ENCODE measurements around the gene GPRC5B.

Gene GPRC5B

DNA sequence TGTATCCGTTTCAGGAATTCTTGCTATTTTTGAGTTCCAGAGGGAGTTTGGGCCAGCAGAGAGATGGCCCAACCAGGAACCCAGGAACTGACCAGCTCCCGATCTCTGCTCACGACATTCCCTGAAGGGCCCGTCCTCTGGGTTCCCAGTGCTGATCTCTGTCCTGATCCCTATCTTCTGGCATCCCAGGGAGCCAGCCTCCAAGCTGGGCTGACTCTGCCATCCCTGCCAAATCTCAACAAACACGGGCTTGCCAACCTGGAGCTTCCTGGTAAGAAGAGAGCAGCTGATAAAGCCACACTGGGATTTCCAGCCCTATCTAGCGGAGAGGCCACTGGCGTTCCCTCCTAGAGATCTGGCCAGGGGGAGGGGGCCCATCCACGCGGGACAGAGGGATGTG is 16.2 kb downstream of the GPRC5B start:
- FAIRE-seq = no peak

DNA sequence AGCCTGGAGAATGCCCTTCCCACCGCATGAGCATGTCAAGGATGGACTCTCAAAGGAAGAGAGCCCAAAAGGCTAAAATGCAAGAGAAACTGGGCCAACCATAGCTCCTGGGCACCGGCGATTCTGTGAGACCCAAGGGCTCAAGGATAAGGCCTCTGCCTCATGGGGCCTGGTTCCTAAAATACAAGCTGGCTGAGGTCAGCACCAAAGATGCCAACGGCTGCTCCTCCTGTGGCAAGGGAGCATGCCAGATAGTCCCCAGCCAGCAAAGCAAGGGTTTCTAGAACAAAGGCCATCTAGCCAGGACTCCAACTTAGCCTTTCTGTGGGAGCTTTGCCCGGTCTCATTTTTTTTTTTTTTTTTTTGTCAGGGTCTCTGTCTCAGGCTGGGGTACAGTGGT is 20.1 kb downstream of the GPRC5B start:
- FAIRE-seq = no peak

DNA sequence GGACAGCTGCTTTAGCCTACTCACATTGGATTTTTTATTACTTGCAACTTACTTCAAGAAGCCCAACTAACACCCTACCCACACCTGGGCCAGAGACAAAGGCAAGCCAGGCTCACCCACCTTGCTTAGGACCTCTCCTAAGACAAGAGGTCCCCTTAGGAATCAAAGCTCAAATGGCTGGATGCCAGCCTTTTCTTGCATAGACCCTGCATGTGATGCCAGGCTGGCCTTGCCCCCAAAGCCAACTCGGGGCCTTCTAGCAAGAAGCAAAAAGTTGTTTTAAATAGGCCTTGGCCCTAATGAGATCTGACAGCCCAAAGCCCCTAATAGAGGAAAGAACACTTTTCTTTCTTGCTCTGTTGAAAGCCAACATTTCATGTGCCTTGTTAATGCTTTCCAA is 20.7 kb downstream of the GPRC5B start:
- no peak for FAIRE-seq

DNA sequence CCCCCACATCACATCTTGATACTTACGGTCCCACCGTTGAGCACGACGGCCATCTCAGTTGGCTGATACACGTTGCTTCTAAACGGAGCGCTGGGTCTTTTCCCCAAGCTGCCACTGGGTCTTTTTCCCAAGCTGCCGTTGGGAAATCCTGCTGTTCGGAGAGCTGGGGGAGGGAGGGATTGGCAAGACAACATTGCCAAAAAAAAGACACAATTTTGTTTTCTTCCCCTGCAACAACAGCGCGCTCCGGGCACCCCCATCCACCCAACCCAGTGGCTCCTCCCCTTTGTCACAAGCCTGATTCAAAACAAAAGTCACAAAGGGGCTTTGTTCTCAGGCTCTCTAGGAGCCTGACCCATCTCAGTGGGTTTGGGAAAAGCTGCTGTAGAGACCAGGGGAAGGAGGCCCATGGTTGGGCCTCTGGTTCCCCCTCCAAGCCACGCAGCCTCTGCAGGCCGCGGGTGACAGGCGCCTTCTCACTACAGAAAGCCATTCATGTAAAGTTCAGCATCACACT is 22.8 kb downstream of the GPRC5B start:
- FAIRE-seq = no peak

DNA sequence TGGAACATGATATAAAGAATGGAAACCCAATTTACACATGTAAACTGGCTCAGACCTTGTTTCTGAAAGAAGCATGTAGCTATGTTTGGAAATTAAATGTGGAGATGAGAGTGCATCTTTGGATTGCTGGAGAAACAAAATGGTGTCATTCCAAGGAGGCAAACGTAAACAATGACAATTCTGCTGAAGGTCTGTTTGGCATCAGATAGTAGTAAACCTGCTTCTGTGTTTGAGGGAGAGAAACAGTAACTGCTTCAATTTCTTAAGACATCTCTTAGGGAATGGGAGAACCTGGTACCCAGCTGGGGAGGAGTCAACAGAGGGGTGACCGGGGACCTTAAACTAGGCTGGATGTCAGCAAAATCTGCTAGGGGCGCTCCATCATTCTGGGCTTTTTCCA is 23.5 kb downstream of the GPRC5B start:
- FAIRE-seq = no peak

DNA sequence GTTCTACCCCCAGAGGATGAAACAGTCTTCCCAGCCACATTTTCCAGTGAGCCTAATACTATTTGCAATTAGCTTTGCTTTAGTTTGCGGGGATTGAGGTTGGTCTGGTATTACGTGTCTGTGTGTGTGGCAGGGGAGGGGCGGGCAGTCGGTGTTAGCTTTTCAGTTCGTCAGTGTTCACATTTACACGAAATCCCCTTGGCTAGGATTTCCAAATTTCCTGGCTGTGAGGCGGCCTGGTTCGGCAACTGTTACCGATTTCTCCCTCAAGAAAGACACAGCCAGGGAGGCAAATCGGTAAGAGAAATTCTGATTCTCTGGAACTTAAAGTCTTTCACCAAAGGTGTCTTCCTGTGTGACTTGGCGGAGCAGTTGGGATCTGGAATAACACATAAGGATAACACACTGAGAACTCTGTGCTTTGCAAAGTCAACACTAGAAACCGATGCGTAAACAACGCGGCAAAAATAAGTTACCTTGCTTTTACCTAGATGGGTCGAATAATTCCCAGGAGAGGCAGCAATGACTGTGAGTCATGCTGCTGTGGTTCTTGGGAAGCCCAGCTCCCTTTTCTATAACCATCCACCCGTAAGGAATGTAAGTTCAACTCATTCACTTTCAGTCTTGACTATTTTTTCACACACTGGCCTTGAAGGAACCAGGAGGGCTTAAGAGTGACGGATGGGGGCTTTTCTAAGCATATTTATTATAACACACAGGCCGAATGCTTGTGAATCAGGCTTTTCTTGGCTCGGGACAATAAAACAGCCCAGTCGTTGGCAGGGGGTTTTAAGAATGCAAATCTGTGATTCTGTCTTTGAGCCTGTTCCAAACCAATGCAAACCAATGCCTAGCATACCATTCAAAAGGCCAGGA is 24.2 kb downstream of the GPRC5B start:
- no peak for FAIRE-seq

DNA sequence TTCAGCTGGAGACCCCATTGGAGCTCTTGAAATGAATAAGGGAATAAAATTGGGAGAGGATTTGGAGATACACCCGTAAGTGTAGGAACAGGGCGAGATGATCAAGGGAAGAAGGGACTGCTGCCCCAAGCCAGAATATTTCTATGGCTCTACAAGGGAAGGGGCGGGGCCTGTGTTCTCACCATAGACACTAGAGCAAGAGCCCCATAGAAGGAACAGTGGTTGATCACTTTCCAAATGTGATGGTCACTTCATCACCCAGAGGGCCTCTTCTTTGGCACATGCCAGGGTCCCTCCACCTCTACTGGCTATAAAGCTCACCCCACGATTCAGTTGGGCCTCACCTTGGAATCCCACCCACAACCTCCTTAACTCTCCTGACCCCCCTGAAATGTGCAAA is 25.0 kb downstream of the GPRC5B start:
- no peak for FAIRE-seq

DNA sequence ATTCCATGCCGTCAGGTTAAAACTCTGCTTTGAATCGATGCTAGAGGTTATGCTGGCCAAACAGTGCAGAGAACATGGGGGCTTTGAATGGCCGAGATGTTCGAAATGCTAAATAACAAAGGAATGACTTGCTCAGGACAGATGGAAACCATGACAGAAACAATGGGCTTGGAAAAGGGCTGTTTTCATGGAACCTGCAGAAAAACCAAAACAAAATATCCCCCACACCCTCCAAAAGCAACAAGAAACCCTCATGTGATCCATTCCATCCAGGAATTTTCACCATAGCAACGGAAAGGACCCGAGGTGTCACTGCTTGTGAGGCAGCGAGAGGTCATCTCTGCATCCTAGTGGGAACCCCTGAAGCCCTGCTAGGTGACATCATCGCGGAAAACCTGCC is 25.5 kb downstream of the GPRC5B start:
- FAIRE-seq = no peak

DNA sequence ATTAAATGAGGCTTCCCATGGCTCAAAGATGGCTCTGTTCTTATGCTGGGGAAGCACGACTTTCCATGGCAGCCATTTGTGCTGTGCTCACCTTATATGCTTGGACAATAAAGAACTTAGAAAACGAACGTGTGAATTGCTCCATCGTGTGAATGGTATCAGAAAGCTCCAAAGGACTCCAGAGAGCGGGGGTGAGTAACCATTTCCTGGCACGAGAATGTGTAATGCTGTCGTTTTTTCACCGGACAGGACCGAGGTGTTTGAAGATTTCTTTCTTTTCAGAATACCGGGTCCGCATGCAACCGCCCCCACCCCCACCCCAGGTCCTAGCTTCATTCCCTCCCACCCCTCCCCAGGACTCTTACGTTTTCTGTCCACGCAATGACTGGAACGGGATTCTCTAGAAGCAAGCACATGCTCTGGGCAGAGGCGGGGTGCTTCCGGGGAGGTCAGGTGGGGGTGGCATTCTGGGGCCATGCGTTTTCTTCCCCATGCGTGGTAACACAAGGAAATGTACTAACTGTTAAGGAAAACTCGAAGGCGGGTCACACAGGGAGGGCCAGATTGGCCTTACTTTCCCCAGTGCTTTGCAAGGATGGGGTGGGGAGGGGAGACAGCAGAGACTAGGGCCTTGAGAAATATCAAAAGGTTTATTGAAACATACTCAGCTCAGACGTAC is 26.2 kb downstream of the GPRC5B start:
- no peak for FAIRE-seq

DNA sequence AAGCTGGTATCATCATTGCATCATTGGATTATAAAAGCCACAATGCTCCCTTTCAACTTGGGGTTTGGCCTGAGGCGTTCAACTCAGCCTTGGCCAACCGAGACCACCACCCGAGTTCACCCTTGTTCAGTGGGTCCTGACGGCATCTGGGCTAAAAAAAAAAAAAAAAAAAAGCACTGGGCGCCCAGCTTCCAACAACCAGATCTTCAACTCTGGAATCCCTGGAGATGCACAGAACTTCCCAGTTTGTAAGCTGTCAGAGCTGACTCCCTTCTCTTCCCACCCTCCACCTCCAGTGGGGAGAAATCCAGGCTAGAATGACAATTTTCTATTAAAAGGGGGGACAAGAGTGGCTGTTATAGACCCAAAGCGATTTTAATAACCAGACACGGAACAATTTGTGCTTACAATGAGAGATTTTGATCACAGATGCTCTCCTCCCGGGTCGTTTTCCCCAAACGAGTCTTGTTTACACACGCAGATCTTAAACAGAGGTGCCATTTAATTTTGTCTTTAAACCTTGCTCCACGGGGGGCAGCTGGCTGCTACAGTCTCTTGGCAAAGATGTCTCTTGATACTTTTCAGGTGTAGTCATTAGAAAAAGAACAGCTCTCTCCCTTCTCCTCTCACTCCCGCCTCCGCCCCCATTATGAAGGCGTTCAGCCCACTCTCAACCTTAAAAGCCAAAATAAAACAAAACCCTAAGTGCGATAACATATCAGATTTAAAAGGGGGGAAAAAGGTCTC is 26.9 kb downstream of the GPRC5B start:
- FAIRE-seq = no peak

DNA sequence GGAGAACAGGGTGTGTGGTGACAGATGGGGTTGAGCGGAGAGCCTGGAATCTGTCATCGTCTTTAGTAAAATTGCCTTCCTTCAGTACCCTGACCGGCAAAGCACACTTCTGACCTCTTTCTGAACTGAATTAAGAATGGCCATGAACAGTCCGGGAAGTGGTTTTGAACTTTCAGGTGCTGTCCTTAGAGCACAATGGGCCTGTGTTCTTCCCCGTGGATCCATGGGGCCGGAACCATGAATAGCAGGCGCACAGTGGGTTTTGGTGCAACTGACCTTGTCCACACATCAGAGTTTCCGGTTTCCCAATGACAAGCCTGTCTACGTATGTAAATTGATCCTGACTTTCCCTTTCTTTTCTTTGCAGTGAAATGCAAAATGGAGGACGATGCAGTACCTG is 28.5 kb downstream of the GPRC5B start:
- no peak for FAIRE-seq

DNA sequence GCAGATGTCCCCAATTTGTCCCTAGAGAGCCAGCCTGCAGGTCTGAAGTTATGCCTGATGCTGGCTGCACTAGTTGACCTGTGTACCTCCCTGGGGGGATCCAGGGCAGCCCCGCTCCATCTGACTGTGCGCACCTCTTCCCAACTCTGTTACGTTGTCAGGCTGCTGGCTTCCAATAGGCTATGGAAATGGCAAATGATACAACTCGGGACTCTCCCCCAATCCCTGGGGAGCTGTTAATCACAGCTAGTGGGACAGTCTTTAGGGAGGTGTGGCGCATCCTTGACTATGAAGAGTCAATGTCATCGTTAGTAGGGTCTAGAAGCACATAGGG is 30.1 kb downstream of the GPRC5B start:
- no peak for FAIRE-seq

DNA sequence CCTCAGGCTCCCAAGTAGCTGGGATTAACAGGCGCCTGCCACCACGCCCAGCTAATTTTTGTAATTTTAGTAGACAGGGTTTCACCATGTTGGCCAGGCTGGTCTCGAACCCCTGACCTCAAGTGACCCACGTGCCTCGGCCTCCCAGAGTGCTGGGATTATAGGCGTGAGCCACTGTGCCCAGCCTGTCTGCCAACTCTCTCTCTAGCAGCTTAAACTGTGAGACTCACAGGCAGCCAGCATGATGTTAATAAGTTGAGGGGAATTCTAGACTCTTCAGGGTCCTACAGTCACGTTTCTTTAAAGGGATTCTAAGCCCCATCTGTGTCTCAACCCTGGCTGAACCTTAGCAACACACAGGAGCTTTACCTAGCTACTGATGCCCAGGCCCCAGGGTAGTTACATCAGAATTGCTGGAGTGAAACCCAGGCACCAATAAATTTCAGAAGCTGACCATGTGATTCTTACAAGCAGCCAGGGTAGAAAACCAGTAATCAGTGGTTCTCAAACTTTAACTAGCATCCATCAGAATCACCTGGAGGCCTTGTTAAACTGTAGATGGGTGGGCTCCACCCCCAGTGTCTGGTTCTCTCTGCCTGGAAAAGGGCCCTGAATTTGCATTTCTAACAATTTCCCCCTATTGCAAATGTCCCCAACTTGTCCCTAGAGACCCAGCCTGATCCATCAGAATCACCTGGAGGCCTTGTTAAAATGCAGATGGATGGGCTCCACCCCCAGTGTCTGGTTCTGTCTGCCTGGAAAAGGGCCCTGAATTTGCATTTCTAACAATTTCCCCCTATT is 30.7 kb downstream of the GPRC5B start:
- FAIRE-seq = no peak

DNA sequence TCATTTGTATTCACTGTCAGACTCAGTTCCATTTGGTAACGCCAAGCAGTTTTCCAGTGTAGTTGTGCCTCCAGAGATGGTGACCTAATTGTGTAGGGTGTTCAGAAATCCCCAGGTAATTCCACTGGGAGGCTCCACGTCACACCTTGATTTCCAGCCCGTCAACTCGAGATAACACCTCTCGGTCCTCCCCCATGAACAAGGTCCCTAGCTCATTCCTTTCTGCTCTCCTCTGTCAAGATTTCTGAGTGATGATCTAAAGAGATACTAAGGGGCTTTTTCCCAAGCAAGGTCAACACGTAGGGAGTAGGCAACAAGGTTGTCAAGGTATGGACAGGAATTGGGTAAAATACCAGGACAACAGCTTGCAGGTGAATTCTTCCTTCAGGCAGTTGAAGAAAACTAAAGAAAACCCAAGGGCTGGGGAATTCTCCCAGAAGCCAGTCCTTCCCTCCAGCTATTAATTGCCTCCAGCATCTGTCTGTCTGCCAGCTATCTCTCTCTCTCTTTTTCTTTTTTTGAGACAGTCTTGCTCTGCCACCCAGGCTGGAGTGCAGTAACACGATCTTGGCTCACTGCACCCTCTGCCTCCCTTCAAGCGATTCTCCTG is 31.4 kb downstream of the GPRC5B start:
- no peak for FAIRE-seq

DNA sequence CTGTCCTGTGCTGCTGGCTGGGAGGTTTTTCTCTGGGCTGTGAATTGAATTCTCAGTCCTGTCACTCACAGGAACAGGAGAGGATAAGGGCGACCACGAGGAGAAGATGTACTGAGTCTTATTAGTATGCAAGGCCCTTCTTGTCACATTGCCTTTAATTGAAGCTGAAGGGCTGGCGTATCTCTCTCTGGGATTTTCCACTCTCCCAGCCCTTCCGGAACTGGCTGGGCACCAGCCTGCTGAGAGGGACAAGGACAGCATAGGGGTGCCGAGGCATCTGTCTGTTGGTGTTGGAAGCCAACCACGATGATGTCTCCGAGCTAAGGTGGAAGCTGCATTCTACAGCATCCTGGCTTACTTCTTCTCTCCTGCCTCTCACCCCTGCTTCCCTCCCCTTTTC is 33.2 kb downstream of the GPRC5B start:
- no peak for FAIRE-seq

DNA sequence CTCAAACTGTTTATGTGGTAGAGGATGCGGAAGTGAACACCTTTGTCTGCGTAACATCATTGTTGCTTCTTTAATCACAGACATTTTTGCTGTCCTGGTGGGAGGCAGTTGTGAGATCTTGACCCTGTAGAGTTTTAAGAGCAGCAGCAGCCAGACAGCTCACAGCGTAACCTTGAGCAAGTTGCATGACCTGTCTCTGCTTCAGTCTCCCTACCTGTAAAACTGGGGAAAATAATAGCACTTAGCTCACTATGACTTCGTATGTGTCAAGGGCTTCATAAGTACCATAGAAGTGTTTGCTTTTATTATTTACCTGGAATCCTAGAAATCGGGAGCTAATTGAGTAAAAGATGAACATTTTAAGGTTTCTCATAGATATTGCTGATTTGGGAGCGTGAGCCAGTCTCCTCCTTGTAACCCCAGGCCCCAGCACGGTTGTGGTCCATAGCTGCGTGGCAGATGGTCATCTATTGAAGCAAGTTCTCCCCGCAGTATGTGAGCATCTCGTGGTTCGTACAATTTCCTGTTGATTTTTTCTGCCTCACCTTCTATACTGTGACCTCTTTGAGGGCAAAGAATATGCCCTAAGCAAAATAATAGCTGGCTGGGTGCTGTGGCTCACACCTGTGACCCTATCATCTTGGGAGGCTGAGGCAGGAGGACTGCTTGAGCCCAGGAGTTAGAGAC is 34.4 kb downstream of the GPRC5B start:
- FAIRE-seq = no peak

DNA sequence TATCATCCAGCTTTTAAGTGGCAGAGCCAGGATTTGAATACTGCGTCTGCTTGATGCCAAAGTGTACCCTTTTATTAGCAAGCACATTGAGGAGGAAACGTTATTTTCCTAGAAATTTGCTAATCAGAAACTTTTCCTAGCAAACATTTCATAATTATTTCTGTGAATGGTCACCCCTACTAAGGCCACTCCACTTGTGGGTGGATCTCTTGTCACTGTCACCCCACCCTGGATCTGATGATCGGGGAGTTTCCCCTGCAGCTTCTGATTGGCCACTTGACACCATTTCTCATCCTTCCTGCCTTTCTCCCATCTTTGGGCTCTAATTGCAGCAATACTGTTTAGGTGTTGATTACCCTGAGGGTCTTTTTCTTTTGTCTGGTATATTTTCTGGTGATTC is 35.9 kb downstream of the GPRC5B start:
- FAIRE-seq = no peak

DNA sequence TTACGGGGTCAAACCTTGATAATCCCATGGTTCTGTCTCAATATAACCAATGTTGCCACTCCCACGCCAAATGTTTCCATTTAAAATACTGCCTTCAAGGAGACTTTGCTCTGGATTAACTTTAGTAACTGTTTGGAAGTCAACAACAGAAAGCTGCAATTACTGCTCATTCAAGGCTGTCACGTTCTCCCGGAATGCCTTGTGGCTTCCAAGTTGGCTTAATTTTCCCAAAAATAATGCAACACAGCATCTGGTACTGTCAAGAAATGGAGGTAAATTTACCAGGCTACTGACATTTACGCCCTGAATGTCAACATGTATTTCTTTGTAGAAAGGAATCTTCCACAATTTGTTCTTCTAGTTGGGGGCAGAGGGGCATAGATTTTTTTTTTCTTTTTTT is 38.2 kb downstream of the GPRC5B start:
- FAIRE-seq = no peak

DNA sequence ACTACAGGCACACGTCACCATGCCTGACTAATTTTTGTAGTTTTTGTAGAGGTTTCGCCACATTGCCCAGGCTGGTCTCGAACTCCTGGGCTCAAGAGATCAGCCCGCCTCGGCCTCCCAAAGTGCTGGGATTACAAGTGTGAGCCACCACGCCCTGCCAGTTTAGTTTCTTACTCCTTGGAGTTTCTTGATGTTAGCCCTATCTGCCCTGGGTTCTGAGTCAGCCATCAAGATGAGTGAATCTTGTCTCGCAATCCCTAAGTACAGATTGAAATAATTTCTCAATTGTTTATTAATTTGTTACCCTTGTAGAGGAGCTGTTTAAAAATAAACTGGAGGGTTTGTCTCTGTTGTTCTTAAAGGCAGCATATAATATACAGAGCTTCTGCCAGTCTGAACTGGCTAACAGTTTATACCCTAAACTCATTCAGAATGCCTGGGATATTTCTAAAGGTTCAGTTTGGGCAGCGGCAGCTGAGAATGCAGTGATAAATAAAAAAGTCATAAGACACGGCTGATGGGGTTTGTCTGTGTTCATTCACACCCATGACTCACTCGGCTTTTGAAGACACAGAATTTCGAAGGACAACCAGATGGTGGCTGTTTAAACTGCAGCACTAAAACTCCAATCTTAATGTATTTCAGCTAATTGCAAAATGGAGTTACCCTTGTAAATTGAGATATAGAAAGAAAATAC is 39.6 kb downstream of the GPRC5B start:
- no peak for FAIRE-seq

DNA sequence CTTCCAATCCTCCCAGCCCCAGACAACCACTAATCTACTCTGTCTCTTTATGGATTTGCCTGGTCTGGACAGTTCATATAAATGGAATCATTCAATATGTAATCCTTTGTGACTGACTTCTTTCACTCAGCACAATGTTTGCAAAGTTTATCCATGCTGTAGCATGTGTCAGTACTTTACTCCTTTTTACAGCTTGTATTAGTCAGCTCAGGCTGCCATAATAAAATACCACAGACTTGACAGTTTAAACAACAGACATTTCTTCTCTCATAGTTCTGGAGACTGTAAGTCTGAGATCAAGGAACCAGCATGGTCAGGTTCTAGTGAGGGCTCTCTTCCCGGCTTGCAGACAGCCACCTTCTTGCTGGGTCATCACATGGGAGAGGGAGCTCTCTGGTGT is 41.3 kb downstream of the GPRC5B start:
- no peak for FAIRE-seq

All from G401.6 (cell line).